ENCODE measurements around the gene PARG.
"Not testable (repeated sequence)": the region's sequence is repeated elsewhere in the genome, so short reads cannot be mapped to it uniquely, and the experiment has no call there.

Gene PARG

DNA sequence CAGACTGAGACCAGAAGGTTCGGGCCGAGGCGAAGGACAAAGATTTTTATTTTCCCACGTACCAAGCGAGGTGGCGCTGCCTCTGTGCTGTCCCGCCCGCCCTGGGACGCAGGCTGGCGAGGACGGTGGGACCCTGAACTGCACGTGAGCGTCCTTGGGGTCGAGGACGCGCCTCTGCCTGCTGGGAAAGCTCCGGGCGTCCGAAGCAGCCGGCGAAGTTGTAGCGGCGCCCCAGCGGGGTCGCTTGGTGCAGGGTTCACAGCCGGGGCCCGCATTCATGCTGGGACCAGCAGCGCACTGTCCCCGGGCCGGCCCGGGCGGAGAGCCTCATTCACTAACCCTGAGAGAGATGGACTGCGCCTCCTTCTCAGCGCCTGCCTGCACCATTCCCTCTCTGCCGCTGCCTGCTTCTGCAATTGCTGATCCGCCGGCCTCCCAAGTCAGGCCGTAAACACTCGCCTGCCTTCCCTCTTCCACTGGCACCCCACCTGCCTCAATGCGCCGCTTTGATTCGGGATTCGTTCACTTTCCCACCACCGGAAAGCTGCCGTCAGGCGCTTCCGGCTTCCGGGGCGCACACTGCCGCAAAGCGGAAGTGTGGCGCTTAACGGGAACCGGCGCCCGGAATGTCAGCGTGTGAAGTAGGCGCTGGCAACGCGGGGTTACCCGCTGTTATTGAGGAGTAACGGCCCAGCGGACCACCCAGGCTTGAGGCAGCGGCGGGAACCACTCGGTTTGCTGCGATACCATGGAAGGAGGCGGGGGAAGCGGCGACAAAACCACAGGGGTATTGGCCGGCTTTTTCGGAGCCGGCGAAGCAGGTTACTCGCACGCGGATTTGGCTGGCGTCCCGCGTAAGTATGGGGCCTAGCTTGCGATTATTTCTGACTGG, at the start of gene PARG, which contains the start of gene TIMM23B:
PARG (minus strand) TSS at position 581 of the 892 bp plus-strand sequence; CDS start at position 279, 302 bp downstream.
TIMM23B (plus strand) TSS at position 607 of the 892 bp plus-strand sequence; CDS start at position 749, 142 bp downstream.
- peak; percentile 81 for DNase-seq

DNA sequence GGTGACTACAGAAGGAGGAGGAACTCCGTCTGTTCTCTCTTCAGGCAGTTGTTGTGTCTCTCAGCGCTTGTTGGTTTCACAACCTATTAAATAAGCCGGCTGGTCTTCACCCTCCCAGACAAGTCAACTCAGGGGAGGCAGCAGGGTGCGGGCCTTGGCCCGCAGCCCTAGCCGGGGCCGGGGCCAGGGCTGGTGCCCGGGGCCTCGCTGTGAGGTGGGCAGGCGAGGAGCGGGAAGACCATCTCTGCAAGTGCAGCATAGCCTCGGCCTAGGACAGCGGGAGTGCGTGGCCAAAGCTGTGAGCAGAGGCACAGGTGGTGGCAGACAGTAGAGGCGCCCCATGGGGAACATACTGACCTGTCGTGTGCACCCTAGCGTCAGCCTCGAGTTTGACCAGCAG, 46.5 kb upstream of the PARG start, which contains the start of gene AGAP6:
AGAP6 (plus strand) TSS at position 31 of the 400 bp plus-strand sequence; CDS start at position 341, 310 bp downstream.
- not testable (repeated sequence) for DNase-seq

DNA sequence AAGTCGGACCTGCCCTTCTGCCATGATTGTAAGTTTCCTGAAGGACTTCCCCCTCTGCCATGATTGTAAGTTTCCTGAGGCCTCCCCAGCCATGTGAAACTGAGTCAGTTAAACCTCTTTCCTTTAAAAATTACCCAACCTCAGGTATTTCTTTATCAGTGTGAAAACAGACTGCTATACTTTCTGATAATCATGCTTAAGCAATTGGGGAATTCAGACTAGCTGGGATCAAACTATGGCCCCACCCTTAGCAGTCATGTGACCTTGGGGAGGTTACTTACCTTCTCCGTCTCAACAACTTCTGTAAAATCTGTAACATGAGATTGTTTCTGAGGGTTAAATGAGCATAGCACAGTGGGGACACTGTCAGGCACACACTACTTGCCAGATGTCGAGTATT, 45.4 kb upstream of the PARG start:
- DNase-seq = not testable (repeated sequence)

DNA sequence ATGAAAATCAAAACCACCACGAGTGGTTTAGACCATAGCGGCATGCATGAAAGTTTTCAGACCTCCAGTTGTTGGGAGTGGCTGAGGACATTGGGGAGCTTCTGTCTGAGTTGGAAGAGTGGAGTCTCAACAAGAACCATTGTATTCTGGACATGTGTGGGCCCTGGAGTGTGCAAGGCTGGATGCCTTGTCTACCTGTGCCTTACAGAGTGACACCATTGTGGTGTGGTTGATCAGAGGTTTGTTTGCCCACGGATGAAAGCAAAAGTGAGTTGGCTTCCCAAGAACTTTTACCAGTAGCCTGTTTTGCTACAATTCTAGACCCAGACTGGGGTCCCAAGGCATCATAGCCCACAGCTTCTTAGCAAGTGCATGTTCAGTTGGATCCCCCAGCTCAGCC, 35.9 kb upstream of the PARG start:
- not testable (repeated sequence) for DNase-seq

DNA sequence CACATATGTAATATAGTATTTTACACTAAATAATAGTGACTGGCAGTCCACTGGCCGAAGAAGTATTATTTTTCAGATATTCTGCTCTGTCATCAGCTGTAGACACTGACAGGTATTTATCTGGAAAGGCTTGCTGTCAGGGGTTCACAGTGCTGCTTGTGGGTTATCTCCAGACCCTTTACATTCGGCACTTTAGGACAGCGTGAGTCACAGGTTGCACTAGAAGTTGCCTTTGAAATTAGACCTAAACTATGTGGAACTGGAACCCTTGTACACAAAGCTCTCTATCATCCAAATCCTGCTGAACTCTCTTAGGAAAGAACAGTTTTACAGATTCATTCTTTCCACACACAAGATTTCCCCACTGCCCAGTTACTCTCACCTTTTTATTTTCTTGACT, 30.3 kb upstream of the PARG start:
- not testable (repeated sequence) for DNase-seq

DNA sequence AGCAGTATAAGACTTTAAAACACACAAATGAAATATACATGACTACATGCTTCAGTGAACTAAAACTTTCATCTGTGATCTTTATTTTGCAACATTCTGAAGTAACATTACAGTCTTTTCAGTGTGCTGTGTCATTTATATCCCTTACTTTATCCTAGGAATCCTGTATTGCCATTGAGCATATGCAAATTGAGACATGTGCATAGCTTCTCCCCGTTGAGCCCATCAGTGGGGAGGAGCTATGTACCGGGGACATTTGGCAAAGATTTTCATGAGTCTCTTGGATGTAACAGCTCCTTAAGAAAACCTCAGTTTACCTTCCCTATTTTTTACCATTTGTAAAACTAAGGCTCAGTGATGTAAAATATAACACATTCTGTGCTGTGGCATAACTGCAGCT, 29.6 kb upstream of the PARG start:
- DNase-seq = not testable (repeated sequence)

DNA sequence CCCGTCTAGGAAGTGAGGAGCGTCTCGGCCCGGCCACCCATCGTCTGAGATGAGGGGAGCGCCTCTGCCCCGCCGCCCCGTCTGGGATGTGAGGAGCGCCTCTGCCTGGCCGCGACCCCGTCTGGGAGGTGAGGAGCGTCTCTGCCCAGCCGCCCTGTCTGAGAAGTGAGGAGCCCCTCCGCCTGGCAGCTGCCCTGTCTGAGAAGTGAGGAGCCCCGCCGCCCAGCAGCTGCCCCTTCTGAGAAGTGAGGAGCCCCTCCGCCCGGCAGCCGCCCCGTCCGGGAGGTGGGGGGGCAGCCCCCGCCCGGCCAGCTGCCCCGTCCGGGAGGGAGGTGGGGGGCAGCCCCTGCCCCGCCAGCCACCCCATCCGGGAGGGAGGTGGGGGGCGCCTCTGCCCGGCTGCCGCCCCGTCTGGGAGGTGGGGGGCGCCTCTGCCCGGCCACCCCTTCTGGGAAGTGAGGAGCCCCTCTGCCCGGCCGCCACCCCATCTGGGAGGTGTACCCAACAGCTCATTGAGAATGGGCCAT, 28.6 kb upstream of the PARG start:
- not testable (repeated sequence) for DNase-seq

DNA sequence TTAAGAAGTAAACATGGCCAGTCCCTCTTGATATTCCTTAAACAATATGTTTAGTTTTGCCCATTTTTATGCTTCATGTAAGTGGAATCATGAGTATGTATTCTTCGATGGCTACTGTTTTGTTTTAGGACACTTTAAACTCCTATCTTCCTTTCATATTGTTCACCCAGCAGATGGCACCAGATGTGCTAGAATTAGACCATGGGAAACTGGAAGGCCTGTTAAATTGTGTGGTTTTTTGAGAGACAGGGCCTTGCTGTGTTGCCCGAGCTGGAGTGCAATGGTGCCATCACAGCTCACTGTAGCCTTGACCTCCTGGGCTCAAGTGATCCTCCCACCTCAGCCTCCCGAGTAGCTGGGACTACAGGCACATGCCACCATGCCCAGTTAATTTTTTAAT, 11.3 kb upstream of the PARG start:
- DNase-seq = not testable (repeated sequence)

DNA sequence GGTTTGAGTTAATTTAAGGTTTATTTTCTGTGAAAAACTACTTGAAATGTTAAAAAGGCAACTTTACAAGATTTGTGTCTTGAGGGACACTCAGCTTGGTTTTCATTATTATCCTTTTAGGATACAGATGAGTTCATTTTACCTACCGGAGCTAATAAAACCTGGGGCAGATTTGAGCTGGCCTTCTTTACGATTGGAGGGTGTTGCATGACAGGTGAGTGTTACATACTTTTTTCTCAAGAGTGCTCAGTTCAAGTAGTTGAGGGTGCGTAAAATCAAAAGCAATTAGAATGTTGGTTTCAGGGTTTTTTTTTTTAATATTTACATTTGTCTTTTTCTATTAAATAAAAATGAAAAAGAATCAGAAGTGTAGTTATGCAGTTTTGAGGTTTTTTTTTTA, 10.2 kb upstream of the PARG start:
- not testable (repeated sequence) for DNase-seq

DNA sequence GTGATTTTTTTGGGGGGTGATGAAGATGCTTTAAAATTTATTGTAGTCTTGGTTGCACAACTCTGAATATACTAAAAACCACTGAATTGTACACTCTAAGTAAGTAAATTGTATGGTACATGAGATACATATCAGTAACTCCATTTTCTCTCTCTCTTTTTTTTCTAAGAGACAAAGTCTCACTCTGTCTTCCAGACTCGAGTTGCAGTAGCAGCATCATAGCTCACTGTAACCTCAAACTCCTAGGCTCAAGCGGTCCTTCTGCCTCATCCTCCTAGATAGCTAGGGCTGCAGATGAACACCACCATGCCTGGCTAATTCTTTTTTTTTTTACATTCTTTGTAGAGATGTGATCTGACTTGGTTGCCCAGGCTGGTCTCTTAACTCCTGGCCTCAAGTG, 6.9 kb upstream of the PARG start:
- not testable (repeated sequence) for DNase-seq

DNA sequence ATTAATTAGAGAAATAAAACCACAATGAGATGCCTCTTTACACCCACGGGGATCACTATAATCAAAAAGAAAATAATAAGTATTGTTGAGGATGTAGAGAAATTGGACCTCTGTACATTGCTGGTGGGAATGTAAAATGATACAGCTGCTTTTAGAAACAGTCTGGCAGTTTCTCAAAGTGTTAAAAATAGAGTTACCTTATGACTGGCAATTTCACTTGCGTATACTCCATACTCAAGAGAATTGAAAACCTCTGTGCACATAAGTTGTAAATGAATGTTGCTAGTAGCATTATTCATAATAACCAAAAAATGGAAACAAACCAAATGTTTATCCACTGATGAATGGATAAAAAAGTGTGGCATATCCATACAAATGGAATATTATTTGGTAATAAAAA, 6.3 kb upstream of the PARG start:
- not testable (repeated sequence) for DNase-seq

DNA sequence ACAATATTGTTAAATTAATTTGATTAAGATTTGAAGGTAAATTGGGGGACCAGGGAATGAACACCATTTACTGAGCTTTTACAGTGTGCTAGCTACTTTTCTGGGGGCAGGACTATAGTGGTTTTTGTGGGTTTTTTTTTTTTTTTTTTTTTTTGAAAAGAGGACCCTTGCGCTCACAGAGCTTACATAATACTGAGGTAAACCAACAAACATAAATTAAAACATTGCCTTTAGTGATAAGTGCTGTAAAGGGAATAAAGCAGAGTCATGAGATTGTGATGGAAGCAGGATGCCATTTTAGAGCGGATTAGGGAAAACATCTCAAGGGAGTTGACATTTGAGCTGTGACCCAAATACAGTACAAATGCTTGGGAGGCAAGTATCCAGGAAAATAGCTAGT, 1.8 kb upstream of the PARG start:
- DNase-seq = not testable (repeated sequence)

DNA sequence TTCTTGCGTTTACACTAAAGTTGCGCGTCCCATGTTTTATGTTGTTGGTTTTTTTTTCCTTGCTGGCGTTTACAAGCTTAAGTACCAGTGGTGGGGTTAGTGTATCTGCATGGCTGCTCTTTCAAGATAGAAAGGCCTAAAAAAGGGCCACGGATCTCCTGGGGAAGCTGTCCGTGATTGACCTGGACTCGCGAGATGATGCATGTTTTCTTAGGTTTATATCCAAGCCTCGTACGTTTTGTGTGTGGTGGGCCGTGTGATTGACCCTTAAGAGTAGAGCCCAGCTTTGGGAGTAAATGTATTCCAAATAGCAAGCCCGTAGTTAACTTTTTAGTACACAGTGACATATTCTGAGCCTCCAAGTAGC, 495 bp upstream of the PARG start:
- DNase-seq = not testable (repeated sequence)

DNA sequence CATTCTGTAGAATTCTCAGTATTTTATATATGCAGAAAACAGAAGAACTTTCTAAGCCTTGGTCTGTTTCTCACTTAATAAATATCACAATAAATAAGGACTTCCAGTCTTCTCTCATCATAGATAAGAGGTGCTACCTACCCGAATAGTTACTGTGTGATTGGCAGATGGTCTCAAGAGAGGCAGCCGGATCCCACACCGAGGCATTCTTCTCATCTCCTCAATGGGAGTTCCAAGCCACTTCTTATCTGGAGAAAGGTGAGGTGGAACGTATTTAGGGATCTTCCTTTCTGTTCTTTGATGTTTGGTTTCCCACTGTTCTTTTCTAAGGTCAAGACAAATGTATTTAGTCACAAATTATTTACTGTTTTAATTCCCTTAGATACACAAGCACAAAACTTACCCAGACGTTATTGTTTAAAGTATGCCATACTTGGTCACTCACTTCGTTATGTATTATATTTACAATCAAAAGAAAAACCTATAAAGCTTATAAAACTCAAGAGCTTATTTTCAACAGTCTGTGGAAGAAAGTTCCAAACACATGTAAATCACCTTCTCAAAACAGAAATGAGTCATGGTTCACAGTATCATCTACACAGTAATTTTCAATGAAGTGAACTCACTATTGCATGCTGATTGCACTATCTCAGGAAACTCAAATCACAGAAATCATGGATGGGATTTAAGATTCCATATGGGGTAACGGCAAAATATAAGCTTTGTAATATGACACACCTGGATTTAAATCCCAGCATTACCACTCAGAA, 9.7 kb downstream of the PARG start:
- not testable (repeated sequence) for DNase-seq

DNA sequence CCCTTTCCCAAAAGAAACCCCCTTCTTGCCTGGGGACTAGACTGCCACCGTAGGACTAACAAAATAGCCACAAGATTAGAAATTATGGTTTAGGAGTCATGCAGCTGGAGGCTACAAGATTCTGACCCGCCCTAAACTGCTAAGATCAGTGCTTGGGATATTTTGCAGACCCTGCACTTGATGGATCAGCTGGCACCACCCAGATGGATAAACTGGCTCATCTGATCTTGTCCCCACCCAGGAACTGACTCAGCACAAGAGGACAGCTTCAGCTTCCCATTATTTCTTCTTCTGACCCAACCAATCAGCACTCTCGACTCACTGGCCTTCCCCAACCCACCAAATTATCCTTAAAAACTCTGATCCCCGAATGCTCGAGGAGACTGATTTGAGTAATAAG, 10.6 kb downstream of the PARG start:
- not testable (repeated sequence) for DNase-seq

DNA sequence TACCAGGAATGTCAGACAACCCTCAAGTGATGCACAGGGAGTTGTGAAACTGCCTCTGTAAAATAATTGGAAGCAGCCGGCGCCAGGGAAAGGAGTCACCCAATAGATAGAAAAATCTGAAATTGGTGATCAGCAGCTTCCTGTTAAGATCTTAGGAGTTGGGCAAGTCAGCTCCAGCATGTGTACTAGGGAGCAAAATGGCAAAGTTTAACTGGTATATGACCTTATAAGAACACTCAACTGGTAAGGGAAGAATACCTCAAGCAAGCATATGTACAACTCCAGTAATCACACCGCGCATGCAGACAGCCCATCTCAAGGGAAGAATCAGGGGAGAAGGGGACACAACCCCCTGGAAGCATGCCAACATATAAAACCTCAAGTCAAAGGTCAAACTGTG, 18.3 kb downstream of the PARG start:
- DNase-seq = not testable (repeated sequence)

DNA sequence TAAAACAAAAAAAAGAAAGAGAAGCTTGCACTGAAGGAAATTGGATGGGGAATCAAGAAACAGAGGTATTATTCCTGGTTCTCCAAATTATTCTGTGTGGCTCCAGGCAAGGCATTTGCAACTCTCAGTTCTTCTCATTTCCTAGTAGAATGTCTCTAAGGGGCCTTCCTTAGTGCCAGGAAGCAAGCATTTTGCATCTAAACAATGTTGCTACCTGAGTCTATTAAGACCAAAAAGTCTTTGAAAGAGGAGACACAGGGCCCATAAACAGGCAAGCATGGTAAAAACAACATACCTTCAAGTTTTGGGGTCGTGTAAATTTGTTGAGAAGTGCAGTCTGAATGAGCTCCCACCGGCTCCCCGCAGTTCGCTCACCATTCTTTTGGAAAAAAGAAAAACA, 19.8 kb downstream of the PARG start:
- DNase-seq = not testable (repeated sequence)

DNA sequence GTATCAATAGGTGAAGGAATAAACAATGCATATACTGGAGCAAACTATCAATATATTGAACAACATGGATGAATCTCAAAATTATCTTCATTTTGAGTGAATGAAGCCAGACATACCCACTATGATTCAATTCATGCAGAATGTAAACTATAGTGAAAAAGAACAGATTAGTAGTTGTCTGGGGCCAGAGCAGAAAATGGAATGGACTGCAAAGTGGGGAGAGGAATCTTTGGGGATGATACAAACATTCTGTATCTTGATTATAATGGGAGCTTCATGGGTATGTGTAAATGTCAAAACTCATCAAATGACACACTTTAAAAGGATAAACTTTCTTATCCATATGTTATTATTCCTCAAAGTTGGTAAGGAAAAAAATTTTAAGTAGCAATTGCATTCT, 23.9 kb downstream of the PARG start:
- DNase-seq = not testable (repeated sequence)

DNA sequence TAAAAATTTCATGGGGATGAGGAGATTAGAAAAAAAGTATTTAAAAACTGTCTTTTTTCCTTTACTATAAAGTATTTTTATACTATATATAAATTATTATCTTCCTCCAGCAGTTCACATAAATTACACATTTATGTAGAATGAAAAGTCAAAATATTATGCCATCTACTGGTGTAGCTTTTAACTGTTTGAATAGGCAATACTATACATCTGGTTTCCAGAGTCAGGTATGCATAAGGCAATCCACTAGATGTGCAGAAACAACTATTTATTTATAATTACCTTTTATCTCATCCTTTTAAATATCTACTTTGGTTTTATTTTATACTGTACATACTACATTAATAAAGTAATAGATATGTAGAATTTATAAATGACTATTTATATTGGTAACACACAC, 25.4 kb downstream of the PARG start:
- DNase-seq = not testable (repeated sequence)

DNA sequence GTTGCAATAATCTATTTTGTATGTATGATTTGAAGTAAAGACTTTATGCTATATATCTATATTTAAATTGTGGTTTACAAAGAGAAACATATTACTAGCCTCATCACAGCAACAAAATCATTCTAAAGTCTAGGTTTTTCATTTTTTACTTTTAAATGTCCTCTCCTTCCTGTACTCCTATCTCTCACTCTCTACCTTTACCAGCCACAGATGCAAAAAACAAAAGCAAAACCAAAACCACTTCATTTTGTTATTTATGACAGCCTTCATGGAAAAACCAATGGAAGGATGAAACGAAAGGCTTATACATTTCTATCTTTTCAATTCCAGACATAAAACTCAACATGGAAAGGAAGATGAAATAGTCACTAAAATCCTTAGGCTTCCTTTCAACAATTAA, 31.5 kb downstream of the PARG start:
- not testable (repeated sequence) for DNase-seq

DNA sequence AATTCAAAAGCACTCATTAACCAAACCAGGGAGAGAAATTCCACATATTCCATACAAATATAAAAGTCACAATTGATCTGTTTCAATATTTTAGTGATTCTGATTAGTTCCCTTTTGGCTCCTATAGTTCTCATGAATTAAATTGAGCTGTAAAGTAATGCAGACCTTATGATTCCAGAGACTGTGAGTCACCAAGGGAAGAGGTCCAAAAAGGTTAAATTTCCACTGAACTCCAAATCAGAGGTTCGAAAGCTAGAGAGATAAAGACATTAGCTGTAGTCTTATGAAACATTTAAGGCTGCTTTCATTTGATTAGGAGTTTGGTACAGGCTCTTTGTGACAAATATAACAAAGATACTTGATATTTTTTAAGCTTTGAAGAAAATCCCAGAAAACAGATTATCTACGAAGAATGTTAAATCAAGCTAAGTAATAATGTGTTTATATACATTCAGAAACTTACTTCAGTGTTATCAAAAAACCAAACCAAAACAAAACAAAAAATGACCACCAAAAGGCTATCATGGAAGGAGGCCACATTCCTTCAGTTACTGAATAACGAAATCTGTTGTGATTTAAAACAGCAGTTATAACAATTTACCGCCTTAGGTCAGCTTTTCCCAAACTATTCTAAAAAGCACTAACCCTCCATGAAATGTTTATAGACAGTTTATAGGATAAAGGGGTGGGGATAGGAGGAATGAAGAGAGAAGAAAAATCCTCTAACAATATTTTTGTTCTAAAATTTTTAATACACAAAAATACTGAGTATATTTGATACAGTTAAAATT, 33.3 kb downstream of the PARG start:
- DNase-seq = not testable (repeated sequence)

DNA sequence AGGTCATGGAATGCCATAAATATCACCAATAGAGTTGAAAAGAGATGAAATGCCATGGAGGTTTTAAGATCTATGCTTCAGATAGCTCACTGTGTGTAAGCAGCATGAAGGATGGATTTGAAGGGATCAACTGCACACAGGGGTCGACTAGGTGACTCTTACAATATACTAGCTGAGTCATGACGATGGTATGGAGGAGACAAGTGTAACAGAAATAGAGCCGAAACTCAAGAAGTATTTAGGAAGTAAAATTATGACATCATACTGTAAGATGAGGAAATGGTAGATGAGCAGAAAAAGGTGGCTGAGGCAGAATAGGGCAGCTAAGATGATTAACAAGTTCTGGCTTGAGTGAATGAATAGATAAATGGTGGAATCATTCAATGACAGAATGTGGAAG, 38.0 kb downstream of the PARG start:
- not testable (repeated sequence) for DNase-seq
